KMS-11 (cell line): ENCODE data around the gene PAQR6.

ENCODE experiments used
- H2AFZ ChIP-seq: fragments of 200-600 bp; sonication (generic); 2 replicates; pipeline ENCODE4 v1.6.1; 2016; ENCODE audit warnings: antibody characterized with exemption, mixed run types, low read depth
- H3K27ac ChIP-seq: fragments of 200-600 bp; sonication (generic); 2 replicates; pipeline ENCODE4 v1.6.1; 2016; ENCODE audit warnings: mild to moderate bottlenecking, mixed run types
- H3K27me3 ChIP-seq: fragments of 200-600 bp; sonication (generic); 2 replicates; pipeline ENCODE4 v1.6.1; 2017; ENCODE audit warnings: mild to moderate bottlenecking, low read depth, mixed run types, moderate library complexity; ENCODE audit not compliant: insufficient read depth
- H3K36me3 ChIP-seq: fragments of 200-600 bp; sonication (generic); 2 replicates; pipeline ENCODE4 v1.6.1; 2017; ENCODE audit warnings: mild to moderate bottlenecking, mixed run types; ENCODE audit not compliant: insufficient read depth
- H3K4me1 ChIP-seq: fragments of 200-600 bp; sonication (generic); 2 replicates; pipeline ENCODE4 v1.6.1; 2016; ENCODE audit warnings: mild to moderate bottlenecking, low read depth, mixed run types; ENCODE audit not compliant: poor library complexity, severe bottlenecking
- H3K4me2 ChIP-seq: fragments of 200-600 bp; sonication (generic); 2 replicates; pipeline ENCODE4 v1.7.0; 2016; ENCODE audit warnings: mild to moderate bottlenecking, mixed run types
- H3K4me3 ChIP-seq: fragments of 200-600 bp; sonication (generic); IDR thresholded peaks from 2 replicates; pipeline ENCODE4 v1.6.1; 2017; ENCODE audit warnings: low read depth, low read length, mixed read lengths; ENCODE audit not compliant: insufficient read depth
- H3K79me2 ChIP-seq: fragments of 200-600 bp; sonication (generic); 2 replicates; pipeline ENCODE4 v1.6.1; 2016; ENCODE audit warnings: low read depth, mixed run types; ENCODE audit not compliant: insufficient read depth
- H3K9ac ChIP-seq: fragments of 200-600 bp; sonication (generic); 2 replicates; pipeline ENCODE4 v1.6.1; 2016; ENCODE audit warnings: mild to moderate bottlenecking, mixed run types
- H4K20me1 ChIP-seq: fragments of 200-600 bp; sonication (generic); 2 replicates; pipeline ENCODE4 v1.6.1; 2016; ENCODE audit warnings: mild to moderate bottlenecking, mixed run types; ENCODE audit not compliant: insufficient read depth
- CTCF ChIP-seq: fragments of 200-600 bp; sonication (generic); conservative IDR thresholded peaks from 2 replicates; pipeline ENCODE4 v1.6.1; 2017; ENCODE audit warnings: low read depth, mild to moderate bottlenecking, antibody characterized with exemption, low read length, moderate library complexity, mixed read lengths

The PAQR6 gene

GRCh38 chr1:156263288-156263655 is 15.4 kb upstream of the PAQR6 start:
- Histone ChIP-seq H3K79me2 (no peaks in the 10 kb centered on the region), H3K27me3 (no peaks in the 10 kb centered on the region), H3K27ac (no peak overlapping the region), H3K36me3 (peaks cover 63% of the 10 kb centered on the region; the same call in 1 of the 2 replicates), H3K4me1 (peaks cover 18% of the 10 kb centered on the region), H3K4me2 (no peak overlapping the region), H3K9ac (no peak overlapping the region), H2AFZ (no peak overlapping the region), H4K20me1 (no peaks in the 10 kb centered on the region), H3K4me3 (no peak overlapping the region)
- no peak for TF ChIP-seq CTCF

GRCh38 chr1:156262461-156263287 is 14.8 kb upstream of the PAQR6 start:
- no peak overlapping the region for H3K4me2 ChIP-seq
- H3K79me2 ChIP-seq, result no peaks in the 10 kb centered on the region
- peaks cover 18% of the 10 kb centered on the region for H3K4me1 ChIP-seq
- H3K36me3 ChIP-seq, result peaks cover 63% of the 10 kb centered on the region; the same call in 1 of the 2 replicates
- TF ChIP-seq CTCF, result no peak
- no peaks in the 10 kb centered on the region for H3K27me3 ChIP-seq
- H2AFZ ChIP-seq, result no peak overlapping the region
- H3K27ac ChIP-seq, result no peak overlapping the region
- no peak overlapping the region for H3K4me3 ChIP-seq
- H3K9ac ChIP-seq, result no peak overlapping the region
- H4K20me1 ChIP-seq, result no peaks in the 10 kb centered on the region

- H3K36me3 ChIP-seq, result peaks cover 58% of the 10 kb centered on the region; the same call in 1 of the 2 replicates
These were observed 13.0 kb upstream of the PAQR6 start for GRCh38 chr1:156260896-156261295.

GRCh38 chr1:156259805-156260204 is 11.9 kb upstream of the PAQR6 start:
- H3K27ac ChIP-seq, result no peak overlapping the region; the same call in 1 of the 2 replicates
- peak; percentile 76 for TF ChIP-seq CTCF
- H3K4me2 ChIP-seq, result no peak overlapping the region
- no peak overlapping the region for H2AFZ ChIP-seq
- no peak overlapping the region for H3K9ac ChIP-seq
- H3K79me2 ChIP-seq, result no peaks in the 10 kb centered on the region
- H4K20me1 ChIP-seq, result no peaks in the 10 kb centered on the region
- no peak overlapping the region for H3K4me3 ChIP-seq
- H3K36me3 ChIP-seq, result peaks cover 53% of the 10 kb centered on the region; the same call in 1 of the 2 replicates
- no peaks in the 10 kb centered on the region for H3K27me3 ChIP-seq
- peaks cover 18% of the 10 kb centered on the region for H3K4me1 ChIP-seq

More at GRCh38 chr1:156260896-156261295, 13.0 kb upstream of the PAQR6 start:
- H3K27me3 ChIP-seq, result no peaks in the 10 kb centered on the region
- H2AFZ ChIP-seq, result no peak overlapping the region
- H3K4me2 ChIP-seq, result no peak overlapping the region
- no peak overlapping the region; the same call in 1 of the 2 replicates for H3K27ac ChIP-seq
- H3K9ac ChIP-seq, result no peak overlapping the region
- TF ChIP-seq CTCF, result no peak
- peaks cover 18% of the 10 kb centered on the region for H3K4me1 ChIP-seq
- H3K4me3 ChIP-seq, result no peak overlapping the region
- no peaks in the 10 kb centered on the region for H4K20me1 ChIP-seq
- no peaks in the 10 kb centered on the region for H3K79me2 ChIP-seq
